HG03354 (cell line): ENCODE results near the gene BBS4.

Experiments
- ATAC-seq: cut with Tn5 transposase; IDR thresholded peaks from one replicate; pipeline ENCODE4 v1.9.1; 2021; ENCODE audit warnings: mild to moderate bottlenecking; ENCODE audit not compliant: unreplicated experiment, poor library complexity, severe bottlenecking

BBS4 gene

DNA sequence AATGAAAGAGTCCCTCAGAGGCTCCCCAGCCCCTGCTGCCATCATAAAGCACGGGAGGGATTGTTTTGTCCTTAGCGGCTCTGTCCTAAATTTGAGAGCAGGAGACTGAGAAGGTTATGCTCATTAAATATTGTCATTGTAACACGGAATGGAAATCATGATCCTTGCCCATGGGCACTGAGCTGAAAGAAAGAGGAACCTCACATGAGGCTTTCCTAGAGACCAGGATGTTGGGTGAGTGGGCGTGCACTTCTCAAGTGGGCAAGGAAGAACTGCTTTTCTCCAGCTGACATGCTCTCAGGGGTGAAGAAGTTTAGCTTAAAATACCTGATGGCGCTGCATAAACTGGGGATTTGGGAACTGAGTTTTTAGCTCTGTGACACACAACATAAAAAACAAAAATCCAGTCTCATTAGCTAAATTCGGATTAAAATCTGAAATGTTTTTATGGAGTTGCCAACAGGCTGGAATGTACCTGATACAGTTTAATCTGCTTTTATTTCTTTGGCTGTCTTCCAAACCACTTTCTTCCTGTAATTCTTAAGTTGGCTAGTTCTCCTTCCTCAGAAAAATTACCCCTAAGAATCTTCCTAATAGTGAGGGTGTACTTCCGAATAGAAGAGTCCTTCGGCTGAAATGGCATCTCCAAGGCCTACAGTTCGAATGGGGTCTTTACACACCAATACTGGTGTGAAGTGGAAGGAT is 65.9 kb downstream of the BBS4 start:
- ATAC-seq: no peak

DNA sequence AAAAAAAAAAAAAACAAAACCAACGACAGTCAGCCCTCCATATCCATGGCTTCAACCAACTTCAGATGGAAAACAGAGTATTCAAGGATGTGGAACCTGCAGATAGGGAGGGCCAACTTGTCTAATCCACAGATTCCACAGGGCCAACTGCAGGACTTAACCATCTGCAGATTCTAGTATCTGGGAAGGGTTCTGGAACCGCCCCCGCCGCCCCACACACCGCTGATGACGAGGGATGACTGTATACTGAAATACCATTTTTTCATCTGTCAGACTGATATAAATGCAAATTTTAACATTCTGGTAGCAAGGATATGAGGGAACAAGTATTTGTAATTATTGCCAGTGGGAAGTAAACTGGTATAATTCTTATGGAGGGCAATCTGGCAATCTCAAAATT is 68.1 kb downstream of the BBS4 start:
- ATAC-seq: no peak

DNA sequence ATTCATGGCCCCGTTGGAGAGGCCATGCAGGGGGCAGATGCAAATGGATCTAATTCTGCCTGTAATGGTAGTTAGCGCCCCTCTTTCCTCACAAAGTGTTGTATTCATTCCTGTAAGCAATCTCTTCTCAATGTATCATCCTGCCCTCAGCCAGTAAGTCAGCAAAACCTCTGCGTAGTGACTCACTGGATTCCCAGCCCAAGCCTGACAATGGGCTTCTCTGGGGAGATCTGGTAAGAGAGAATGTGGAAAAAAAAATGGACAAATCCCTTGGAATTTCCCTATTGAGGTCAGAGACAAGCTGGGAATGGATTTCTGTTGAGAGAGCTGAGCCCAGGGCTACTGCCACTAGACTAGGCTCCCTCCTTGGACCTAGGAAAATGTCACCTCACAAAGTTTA is 72.2 kb downstream of the BBS4 start:
- no peak for ATAC-seq

DNA sequence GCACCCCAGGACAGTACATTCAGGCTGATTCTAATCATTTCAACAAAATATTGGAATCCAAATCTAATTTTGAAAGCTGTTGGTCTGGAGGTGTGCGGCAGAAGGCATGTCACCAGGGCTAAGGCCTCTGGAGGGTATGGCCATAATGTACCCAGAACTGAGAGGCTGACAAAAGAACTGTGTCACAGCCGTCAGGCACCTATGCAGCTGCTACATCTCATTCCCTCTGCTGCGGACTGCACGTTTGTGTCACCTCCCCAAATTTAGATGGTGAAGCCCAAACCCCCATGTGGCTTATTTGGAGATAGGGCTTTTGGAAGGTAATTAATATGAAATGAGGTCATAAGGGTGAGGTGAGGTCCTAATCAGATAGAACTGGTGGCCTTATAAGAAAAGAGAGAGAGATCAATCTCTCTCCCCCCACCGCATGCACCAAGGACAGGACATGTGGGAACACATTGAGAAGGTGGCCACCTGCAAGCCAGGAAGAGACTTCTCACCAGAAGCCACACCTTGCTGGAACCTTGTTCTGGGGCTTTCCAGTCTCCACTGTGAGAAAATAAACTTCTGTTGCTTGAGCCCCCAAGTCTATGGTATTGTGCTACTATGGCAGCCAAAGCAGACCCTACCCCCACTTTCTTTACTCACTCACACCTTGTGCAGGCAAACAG is 74.7 kb downstream of the BBS4 start:
- no peak for ATAC-seq

DNA sequence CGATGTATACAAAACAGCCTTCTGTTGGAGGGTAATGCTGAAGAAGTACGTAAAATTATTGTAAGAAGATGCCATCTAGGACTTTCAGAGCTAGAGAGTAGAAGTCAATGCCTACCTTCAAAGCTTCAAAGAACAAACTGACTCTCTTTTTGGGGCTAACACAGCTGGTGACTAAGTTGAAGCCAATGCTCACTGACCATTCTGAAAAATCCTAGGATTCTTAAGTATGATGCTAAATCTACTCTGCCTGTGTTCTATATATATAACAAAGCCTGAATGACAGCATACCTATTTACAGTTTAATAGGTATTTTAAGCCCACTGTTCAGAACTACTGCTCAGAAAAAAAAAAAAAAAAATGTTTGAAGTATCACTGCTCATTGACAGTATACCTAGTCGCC is 78.6 kb downstream of the BBS4 start:
- ATAC-seq: no peak

DNA sequence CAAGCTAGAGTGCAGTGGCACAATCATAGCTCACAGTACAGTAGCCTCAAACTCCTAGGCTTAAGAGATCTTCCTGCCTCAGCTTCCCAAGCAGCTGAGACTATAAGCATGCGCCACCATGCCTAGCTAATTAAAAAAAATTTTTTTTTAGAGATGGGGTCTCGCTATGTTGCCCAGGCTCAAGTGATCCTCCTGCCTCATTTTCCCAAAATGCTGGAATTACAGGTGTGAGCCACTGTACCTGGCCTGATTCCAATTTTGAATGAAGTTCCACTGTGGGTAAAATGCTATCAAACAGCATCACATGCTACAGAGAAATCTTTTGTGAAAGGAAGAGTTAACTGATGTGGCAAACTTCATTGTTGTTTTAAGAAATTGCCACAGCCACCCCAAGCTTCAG is 80.0 kb downstream of the BBS4 start:
- ATAC-seq: no peak

DNA sequence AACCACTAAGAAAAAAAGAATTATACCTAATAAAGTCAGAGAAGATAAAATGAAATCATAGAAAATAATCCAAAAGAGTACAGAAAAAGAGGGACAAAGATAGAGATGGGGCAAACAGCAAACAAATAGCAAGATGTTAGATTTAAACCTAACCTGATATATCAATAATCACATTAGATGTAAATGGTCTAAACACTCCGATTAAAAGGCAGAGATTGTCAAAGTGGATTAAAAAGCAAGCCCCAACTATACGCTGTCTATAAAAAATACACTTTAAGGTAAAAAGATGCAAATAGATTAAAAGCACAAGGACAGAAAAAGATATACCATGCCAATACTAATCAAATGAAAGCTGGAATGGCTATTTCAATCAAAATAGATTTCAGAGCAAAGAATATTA is 80.8 kb downstream of the BBS4 start:
- no peak for ATAC-seq

DNA sequence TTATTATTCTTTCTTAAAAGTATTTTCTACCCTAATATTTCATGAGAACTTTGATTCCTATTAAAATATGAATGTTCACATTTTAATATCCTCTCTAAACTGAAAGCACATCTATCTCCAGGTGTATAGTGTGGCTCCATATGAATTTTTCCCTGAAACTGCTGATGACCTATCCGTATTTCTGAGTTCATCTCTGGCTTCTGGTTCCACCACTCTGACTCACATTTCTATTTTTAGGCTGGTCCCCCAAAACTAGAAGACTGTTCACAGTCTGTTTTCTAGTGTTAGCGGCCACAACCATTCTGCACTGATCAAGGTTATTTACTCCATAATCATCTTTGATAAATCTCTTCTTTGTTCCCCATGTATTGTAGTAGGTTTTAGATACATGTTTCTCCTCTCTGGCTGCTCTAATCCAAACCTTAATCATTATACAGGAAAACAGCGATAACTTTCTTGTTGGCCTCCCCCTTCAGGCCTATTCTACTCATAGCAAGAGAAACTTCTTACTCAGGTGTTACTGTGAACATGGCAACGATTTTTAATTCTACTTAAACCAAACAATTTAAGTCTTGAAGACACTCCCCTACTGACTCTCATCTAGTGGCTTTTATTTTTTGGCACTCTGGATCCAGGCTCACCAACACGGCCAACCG is 84.8 kb downstream of the BBS4 start:
- ATAC-seq: no peak

DNA sequence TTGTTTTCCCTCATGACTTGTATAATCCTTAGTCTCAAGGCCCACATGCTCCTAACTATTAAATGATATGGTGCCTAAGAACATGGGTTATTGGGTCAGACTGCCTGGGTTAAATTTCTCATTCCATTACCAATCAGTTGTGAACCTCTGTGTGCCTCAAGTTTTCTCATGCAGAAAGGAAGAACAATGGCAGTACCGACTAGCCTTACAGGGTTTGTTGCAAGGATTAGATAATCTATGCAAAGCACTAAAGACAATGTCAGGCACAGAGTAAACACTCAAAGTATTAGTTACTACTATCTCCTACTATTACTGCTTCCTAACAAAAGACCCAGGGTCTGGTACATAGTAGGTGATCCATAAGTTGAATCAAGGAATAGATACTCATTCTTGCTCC is 85.3 kb downstream of the BBS4 start:
- ATAC-seq: no peak

DNA sequence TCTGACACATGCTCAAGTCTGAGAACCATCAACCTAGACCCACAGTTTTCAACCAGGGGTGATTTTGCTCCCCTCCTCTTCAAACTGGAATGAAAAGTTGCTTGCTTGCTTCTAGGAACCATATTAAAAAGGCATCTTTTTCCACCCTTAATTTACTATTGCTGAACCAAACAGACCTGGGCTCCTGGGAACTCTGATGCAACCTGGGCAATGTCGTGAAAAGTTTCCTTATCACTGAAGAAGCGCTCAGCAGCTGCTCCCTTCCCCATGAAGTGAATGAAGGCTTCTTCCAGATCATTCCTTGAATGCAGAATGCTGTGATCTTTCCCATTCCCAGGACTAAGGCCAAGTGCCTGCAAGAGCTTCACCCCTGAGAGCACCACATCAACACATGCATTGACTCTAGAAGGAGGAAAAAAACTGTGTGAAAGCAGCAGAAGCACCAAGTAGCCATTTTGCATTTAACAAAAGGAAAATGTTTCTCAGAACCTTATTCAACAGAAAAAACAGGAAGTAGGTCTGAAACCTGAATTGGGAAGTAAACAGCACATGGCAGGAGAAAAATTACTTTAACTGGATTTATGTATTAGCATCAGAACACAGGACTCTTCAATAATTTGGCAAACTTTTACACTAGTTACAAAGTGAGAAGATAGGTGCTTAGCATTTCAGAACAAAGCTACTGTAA is 88.8 kb downstream of the BBS4 start:
- ATAC-seq: no peak

DNA sequence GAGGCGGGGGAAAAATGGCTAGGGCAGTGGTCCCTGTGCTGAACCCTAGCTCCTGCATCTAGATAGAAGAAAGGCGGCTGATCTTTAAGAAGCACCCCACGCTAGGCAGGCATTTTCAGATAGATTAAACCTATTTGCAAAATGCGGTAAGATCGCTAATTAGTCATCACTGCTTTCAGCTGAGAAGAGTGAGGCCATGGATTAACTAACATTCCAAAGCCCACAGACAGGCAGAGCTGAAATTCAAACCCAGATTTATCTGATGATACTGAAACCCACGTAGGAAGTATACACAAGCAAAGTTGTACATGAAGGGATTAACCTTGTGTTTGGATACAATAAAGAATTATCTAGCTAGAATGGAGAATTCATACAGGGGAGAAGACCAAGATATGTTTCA is 92.8 kb downstream of the BBS4 start:
- ATAC-seq: no peak

DNA sequence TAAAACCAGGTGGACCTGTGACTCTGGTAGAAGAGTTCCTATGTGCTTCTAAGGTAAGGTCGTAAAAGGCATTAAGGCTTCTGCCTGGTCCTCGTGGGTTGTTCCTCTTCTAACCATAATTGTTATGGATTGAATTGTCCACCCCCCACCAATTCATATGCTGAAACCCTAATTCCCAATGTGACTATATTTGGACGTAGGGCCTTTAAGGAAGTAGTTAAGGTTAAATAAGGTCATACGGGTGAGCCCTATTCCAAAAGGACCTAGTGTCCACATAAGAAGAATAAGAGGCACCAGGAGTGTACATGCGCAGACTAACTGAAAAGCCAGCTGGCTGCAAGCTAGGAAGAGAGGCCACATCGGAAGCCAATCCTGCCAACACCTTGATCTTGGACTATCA is 95.6 kb downstream of the BBS4 start:
- no peak for ATAC-seq

DNA sequence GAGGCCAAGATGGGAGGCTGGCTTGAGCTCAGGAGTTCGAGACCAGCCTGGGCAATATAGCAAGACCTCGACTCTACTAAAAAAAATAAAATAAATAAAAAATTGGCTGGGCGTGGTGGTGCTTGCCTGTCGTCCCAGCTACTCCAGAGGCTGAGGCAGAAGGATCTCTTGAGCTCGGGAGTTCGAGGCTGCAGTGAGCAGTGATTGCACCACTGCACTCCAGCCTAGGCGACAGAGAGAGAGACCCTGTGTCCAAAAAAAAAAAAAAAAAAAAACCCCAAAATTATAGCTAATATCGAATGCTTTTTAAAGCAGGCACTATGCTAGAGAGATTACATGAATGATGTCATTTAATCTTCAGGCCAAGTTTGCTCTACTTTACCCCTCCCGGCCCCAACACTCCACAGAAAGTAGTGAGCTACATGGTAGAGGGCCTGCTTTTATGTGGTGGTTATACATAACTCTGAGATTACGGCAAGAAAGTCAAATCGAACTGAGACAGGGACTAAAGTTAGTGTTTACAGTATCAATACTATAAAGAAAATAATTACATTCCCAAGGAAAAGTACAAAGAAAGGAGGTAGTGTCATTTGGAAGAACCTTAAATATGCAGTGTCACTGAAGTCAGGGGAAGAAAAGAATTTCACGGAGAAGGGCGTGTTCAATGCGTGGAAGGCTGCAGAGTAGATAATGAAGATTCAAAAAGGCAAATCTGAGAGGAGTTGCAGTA is 96.4 kb downstream of the BBS4 start:
- ATAC-seq: no peak

DNA sequence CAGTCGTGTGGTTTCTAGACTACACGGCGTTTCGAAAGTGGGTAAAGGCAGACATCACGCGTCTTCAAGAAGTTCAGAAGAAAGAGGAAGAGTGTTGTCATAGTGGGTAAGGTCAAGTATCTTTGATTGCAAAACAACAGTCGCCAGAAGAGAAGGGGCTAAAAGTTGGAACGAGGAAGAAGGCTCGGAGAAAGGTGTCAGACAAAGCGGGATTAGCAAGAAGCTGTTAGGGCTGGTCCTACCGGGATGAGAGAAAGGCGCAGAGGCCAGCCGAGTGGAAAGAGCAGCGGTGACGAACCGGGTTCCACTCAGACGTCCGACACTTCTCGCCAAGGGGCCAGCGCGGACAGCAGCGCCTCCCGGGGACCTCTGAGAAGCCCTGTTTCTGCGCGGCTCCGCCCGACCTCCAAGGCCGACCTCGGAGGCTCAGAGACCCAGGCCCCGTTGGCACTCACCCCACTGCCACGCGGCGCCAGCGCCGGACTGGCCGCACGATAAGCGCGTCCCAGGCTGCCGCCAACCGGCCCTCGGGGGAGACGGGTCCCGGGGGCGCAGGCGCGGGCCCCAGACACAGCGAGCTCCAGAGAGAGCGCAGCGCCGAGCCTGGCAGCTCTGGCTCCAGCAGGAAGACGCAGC is 97.1 kb downstream of the BBS4 start:
- peak; percentile 47 for ATAC-seq

DNA sequence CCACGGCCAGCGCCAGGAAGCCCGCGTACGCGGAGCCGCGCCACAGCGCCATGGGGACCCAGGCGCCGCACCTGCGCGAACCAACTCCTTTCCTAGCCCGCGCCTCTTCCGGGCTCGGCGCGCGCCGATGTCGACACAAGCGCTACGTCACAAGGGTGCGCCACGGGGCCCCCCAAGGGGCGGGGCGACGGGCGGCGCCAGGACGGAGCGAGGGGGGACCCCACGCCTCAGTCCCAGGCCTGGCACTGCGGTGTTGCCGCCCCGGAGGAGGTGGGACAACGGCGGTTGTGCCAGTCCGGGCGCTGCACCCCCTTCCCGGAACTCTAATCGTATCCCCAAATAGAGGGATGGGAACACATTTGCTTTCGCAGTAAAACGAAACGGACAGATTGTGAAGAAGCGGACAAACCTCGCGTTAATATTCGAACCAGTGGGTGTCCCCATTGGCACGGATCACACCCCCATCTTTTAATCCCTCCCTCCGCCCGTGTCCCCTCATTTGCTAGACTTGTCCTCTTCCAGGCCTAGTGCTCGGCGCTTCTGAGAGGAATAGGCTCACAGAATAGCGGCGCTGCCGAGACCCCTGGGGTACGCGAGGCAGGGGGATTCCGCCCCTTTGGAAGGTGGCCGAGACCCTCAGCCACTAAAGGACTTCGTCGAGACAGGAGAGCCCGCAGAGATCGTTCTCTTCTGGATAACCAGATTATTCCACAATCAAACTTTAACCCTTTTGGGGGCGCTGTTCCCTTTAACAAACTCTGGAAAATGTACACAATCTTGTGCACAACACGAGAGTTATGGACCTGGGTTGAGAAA is 97.8 kb downstream of the BBS4 start, which contains the start of gene ADPGK:
TSS of gene ADPGK (minus strand) at position 119 of the 816 bp plus-strand sequence. CDS start at position 52, 67 bp downstream.
- ATAC-seq: peak; percentile 76

DNA sequence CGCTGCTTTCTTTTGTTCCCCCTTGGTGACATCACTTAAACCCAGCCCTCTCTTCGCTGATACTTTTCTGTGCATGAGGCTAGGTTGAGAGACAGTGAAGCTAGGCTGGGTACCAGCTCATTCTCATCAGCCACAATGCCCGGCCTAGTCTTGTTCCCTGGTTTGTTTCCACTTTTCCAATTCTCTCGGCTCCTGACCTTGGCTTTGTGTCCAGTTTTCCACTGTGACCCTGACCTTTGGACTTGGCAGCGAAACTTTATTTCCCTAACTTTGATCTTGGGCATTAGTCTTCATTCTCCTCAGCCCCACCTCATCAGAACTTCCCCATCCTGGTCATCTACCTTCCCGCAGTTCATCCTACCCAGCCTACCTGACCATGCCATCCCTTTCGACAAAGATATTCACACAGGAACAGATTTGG is 98.5 kb downstream of the BBS4 start:
- no peak for ATAC-seq

DNA sequence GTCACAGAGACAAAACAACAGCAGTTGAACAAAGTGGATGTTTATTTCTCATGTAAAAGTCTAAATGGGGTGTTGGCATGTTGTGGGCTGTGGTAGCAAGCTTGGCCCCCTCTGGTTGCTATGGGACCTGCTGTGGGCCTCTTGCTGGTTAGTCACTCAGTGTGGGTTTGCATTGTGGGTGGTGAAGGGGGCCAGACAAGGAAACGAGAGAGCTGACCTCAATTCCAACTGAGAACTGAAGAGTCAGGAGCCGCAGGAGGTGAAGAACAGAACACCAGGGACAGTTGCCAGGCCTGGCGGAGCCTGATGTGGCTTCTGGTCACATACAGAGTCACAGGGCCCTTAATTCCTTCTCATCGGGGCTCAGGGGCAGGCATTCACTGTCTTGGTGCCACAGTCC is 99.4 kb downstream of the BBS4 start:
- no peak for ATAC-seq

DNA sequence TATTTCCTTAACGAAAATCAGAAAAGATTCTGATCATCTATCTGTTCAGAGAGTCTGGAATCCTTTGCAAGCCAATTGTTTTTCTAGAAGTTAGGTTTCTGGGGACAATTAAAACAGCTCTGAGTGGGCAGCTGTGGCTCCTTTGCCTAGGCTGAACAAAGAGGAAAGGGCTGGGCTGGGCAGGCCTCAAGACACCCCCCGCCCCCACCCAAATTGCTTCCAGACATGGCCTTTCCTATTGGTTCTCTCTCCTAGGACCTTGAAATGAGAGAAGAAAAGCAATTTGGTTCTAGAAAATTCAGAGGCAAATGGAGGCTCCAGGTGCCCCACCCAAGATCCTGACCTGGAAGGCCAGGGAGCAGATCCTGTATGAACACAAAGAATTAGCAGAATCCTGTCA is 99.8 kb downstream of the BBS4 start:
- no peak for ATAC-seq

DNA sequence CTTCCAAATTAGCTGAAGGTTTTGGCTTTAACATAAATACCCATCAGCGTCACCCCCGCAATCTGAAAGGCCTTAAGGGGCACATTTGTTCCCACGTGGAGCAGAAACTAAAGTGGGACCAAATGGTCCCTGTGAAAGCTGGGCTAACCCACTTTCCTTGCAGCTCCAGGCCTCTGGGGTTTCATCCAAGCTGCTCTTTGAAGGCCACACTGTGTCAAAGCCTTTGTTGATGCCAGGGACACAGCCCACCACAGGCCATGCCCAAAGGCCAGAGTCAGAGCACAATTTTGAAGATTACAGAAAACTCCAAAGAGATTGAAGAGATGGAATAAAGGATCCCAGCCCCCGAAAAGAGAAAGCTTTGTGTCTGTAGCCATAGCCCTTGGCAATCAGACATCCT is 100.2 kb downstream of the BBS4 start:
- ATAC-seq: no peak
